Sigmoid colon (tissue), 4 donors: ENCODE data around the gene DCC.

Experiments
- CTCF ChIP-seq, 4 experiments: fragments of 450-650 bp in 3 of 4; fragments of 200-600 bp in 1 of 4; IDR thresholded peaks; one replicate each; pipeline ENCODE4 v1.5.1; 2016 to 2019; ENCODE audit warnings: antibody characterized with exemption in 4 of 4, mild to moderate bottlenecking in 3 of 4, moderate library complexity in 2 of 4
- EP300 ChIP-seq, 4 donors: sonication (generic); formaldehyde crosslinking; IDR thresholded peaks; one replicate each; pipeline ENCODE4 v1.6.1; 2017; ENCODE audit warnings: antibody characterized with exemption in 4 of 4
- POLR2A ChIP-seq, 2 donors: fragments of 450-650 bp; IDR thresholded peaks; one replicate each; pipeline ENCODE4 v1.6.1; 2016; ENCODE audit warnings: antibody characterized with exemption in 2 of 2, mild to moderate bottlenecking in 2 of 2, moderate library complexity in 2 of 2

DNA sequence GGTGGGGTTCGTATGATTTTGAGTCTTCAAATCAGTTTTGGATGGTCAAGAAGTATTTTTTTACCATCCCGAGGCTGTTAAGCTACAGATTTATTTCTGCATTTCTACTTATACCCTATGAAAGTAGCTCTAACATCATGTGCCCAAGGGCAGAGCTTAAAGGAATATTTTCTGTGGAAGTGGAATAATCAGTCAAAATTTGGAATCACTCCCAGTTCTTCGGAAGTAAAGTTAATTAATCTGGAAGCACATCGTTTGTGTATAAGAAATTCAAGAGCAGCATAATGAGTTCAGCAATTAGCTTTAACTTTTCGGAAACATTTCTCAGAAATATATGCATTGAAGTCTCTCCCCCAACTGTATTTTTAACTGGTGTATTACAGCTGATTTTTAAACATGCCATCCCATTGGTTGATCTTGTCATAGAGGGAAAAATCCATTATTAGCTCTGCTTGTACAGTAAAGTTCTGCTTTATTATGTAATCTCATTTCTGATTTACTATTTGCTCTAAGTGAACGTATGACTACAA lies 510.1 kb downstream of the DCC start:
- TF ChIP-seq CTCF (IDR thresholded peaks at IDR 0.05) (no peak), EP300 (IDR thresholded peaks at IDR 0.05) (no peak), POLR2A (IDR thresholded peaks at IDR 0.05) (no peak)
